GM10847 (cell line): ENCODE data around the gene KYAT1.

ENCODE experiments used
- POLR2A ChIP-seq: IDR thresholded peaks from 2 replicates; pipeline ENCODE4 v1.6.1; 2011; ENCODE audit not compliant: insufficient read length; ENCODE audit errors: extremely low read depth

KYAT1 gene

GRCh38 chr9:128809036-128809599, 72.6 kb downstream of the KYAT1 start:
- no peak for TF ChIP-seq POLR2A

GRCh38 chr9:128808543-128808942, 73.2 kb downstream of the KYAT1 start:
- TF ChIP-seq POLR2A, result no peak

- no peak for TF ChIP-seq POLR2A
Measured at GRCh38 chr9:128807827-128808226, 73.9 kb downstream of the KYAT1 start.

GRCh38 chr9:128805661-128806060, 76.1 kb downstream of the KYAT1 start:
- TF ChIP-seq POLR2A, result no peak

GRCh38 chr9:128802482-128802881, 79.3 kb downstream of the KYAT1 start:
- TF ChIP-seq POLR2A, result no peak

GRCh38 chr9:128800061-128800460, 81.7 kb downstream of the KYAT1 start:
- no peak for TF ChIP-seq POLR2A

- no peak for TF ChIP-seq POLR2A
Measured at GRCh38 chr9:128798896-128799295, 82.9 kb downstream of the KYAT1 start.

- TF ChIP-seq POLR2A, result no peak
Measured at GRCh38 chr9:128792978-128793686, 88.6 kb downstream of the KYAT1 start.

- TF ChIP-seq POLR2A, result no peak
Measured at GRCh38 chr9:128792134-128792533, 89.6 kb downstream of the KYAT1 start.

- TF ChIP-seq POLR2A, result no peak
Measured at GRCh38 chr9:128790536-128790935, 91.2 kb downstream of the KYAT1 start.

- TF ChIP-seq POLR2A, result no peak
Measured at GRCh38 chr9:128788445-128788844, 93.3 kb downstream of the KYAT1 start.

- no peak for TF ChIP-seq POLR2A
Measured at GRCh38 chr9:128787659-128788058, 94.1 kb downstream of the KYAT1 start.

GRCh38 chr9:128786681-128787601, 94.8 kb downstream of the KYAT1 start, which contains the start of gene TBC1D13:
TSS of gene TBC1D13 (plus strand) at chr9:128787253. CDS start at chr9:128787354, 101 bp downstream.
- peak; percentile 60 for TF ChIP-seq POLR2A

- TF ChIP-seq POLR2A, result no peak
Measured at GRCh38 chr9:128785427-128785826, 96.3 kb downstream of the KYAT1 start.
